Activated T-cell treated with anti-CD3 and anti-CD28 coated beads for 24 hours (primary cell): Measurements from ENCODE around the gene TRIM54.
"Not testable (repeated sequence)": the region's sequence is repeated elsewhere in the genome, so short reads cannot be mapped to it uniquely, and the experiment has no call there.

Experiments
- DNase-seq: peaks from one replicate; pipeline ENCODE4 v3.0.0-alpha.2; 2020; ENCODE audit warnings: low read depth

The TRIM54 gene

DNA sequence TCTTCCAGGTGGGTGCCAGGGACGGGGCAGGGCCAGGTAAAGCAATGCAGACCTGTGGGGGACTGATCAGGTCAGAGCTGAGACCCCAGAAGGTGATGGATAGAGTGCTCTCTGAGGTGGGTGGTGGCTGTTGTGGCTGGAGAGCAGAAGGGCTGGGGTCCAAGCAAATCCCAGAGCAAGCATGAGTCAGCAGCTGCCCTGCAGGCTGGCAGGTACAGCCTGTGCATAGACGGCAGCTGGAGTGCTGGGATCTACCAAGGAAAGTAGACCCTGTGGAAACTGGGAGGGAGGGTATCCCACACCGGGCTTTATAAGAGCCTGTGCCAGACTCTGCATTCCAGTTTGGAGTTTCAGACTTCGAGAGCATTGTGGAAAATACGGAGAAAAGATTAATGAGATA lies 663 bp downstream of the TRIM54 start:
- DNase-seq = no peak

DNA sequence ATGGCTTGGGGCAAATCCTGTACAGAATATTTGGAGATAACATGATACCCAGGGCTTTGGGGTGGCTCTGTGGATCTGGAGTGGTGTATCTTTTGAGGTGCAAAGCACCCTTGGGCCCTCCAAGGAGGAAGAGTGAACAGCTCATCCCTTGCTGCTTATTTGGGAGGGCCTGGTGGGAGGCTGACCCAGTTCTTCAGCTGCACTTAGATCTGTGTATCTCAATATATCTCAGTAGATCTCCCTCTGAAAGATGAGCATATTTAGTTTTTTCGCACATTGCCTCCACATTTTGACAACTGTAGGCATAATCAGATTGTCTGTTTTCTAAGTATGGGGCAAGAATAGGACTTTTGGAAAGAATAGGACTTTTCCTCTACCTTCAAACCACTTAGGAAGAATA lies 2.8 kb downstream of the TRIM54 start:
- DNase-seq = no peak

DNA sequence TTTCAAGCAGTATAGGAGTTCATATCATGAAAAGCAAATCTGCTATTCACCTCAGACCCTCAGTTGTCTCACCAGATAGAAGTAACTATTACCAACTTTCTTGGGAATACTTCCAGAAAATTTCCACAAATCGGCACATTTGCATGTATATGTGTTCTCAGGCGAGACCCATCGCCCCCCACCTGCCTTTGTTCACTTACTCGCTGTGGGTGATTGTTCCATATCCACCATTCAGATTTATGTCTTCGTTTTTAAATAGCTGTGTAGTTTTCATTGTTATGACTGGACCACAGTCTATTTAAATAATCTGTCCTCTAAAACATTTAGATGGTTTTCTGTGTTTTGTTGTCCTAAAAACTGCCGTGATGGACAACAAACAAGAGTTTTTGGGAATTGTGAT lies 3.3 kb downstream of the TRIM54 start:
- DNase-seq = no peak

DNA sequence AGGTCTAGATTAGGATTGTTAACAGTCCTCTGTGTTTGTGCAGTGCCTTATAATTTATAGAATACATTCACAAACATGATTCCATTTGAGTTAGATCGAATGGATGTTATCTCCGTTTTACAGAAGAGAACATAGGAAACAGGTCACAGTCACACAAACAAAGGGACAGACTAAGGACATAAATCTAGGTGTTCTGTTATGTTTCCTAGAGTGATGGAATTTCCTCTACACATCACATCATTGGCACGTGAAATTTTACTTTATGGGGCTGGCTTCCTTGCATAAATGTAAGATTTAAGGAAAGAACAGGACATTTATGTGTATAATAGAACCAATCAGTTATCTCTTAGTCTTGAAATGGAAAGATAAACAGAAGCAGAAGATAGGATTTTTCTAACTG lies 6.4 kb downstream of the TRIM54 start:
- no peak for DNase-seq

DNA sequence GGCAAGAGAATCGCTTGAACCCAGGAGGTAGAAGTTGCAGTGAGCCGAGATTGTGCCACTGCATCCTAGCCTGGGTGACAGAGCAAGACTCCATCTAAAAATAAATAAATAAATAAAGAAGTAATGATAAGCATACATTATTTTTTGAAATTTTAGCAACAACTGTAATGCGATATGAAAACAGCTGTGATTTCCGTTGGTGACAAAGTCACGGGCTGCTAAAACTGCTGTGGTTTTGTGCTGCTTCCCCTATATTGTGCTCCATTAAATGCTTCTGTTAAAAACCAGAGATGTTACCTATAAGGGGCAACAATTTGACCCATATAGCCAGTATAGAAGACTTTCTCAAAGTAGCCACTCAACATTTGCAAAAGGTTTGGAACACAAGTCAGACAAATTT lies 8.3 kb downstream of the TRIM54 start:
- no peak for DNase-seq

DNA sequence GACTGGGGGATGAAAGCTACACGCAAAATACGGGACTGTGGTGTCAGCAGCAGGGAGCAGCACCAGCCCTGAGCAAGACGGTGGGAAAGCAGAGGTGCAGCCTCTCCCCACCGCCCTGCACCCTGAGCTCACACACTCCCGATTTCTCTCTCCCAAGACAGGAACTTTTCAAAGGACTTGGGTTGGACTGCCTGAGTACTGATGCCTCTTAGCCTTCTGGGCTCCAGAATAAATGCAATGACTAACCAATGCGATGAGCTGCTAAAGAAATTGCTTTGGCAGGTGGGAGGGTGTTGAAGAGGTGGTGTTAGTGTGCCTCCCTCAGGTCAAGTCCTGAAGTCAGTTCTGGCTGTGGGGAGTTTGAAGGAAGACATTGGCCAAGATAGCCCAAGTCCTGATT lies 9.6 kb downstream of the TRIM54 start:
- DNase-seq = no peak

DNA sequence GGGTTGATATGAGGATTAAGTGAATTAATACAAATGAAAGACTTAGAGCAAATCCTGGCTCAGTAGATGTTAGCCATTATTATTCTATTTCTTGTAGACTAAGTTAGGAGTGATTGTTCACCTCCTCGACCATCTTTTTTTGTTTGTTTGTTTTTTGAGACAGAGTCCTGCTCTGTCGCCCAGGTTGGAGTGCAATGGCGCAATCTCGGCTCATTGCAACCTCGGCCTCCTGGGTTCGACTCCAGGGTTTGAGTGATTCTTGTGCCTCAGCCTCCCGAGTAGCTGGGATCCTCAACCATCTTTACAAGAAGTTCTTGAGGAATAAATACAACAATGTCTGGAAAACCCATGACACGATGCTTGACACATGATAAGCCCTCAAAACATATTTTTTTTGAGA lies 12.7 kb downstream of the TRIM54 start:
- no peak for DNase-seq

DNA sequence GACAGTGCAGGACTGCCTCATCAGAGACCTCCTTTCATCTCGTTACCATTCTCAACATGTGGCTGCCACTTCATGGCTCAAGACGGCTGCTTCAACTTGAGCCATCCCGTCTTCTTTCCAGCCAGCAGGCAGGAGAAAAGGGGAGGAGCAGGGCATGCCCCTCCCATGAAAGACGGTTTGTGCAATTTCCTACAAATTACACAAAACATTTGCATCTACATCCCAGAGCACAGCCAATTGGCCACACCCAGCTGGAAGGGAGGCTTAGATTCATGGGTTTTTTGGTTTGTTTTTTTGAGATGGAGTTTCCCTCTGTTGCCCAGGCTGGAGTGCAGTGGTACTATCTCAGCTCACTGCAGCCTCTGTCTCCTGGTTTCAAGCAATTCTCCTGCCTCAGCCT lies 14.3 kb downstream of the TRIM54 start:
- no peak for DNase-seq

DNA sequence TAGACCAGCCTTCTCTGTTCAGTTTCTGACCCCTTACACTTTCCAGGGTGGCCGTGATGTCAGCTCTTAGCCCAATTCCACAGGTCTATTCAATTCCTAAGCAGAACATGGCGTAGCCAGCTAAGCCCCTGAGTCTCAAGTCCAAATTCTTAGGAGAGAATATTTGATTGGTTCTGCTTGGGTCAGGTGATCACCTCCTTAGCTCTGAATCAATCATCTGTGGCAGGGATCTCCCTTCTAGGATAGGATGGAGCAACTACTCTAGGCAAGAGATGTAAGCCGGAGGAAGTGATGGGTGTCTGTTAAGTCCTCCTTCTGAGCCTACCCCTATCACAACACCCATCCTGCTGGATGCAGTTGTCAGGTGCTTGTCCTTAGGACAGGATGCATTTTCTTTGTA lies 15.0 kb downstream of the TRIM54 start:
- no peak for DNase-seq

DNA sequence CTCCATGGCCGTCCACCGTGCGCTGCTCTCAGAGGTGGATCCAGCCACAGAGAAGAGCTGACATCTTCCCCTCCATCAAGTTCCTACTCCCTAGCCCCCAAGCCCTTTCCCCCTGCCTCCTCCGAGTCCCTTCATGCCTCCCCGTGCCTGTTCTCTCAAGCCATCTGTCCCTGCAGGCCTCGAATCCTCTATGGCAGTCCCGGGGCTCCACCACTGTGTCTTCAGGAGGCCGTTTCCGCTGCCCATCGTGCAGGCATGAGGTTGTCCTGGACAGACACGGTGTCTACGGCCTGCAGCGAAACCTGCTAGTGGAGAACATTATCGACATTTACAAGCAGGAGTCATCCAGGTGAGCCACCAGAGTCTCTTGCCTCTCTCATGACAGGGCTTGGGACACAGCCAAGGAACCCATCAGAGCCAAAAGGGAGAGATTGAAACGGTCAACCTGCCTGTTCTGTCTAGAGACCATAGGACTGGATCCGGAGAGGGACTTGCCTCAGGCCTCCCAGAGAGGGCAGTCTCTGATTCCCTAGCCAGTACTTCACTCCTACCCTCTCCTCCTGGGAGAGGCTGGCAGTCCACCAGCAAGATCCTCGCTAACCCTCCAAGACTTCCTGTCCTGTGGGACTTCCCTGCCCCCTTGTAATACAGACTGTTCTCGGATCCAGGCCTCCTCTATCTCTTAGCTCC lies 16.3 kb downstream of the TRIM54 start:
- DNase-seq = no peak

DNA sequence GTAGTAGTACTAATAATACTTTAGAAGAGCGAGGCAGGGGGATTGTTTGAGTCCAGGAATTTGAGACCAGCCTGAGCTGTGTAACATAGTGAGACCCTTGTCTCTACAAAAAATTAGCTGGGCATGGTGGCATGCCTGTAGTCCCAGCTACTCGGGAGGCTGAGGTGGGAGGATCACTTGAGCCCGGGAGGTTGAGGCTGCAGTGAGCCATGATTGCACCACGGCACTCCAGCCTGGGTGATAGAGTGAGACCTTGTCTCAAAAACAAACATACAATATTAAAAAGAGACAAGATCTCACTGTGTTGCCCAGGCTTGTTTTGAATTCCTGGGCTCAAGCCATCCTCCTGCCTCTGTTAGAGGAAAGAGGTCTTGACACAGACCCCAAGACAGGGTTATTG lies 18.4 kb downstream of the TRIM54 start:
- DNase-seq = not testable (repeated sequence)

DNA sequence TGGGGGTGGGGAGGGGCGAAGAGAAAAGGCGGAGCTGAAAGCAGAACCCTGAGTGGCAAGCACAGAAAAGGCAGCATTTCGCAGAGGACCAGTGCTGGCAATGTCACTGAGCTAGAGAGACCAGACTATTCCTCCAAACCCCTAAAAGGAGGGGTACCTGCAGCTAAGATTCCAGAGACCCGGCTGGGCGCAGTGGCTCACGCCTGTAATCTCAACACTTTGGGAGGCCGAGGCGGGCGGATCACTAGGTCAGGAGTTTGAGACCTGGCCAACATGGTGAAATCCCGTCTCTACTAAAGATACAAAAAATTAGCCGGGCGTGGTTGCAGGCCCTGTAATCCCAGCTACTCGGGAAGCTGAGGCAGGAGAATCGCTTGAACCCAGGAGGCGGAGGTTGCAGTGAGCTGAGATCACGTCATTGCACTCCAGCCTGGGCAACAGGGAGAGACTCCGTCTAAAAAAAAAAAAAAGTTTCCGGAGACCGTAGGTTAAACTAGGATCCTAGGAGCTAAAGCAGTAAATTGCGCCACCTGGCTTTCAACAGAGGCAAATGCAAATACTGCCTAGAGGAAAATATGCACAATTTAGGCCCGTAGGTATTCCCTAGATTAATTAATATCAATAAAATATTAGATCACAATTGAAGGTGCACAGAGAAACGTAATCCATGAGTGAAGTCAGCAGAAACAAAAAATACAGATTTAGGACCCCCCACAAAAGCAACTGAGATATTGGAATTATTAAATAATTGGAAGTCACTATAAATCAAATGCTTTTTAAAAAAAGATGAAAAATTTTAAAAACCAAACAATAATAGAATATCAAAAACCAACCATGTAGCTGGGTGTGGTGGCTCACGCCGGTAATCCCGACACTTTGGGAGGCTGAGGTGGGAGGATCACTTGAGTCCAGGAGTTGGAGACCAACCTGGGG lies 21.1 kb downstream of the TRIM54 start:
- DNase-seq = peak; percentile 35

DNA sequence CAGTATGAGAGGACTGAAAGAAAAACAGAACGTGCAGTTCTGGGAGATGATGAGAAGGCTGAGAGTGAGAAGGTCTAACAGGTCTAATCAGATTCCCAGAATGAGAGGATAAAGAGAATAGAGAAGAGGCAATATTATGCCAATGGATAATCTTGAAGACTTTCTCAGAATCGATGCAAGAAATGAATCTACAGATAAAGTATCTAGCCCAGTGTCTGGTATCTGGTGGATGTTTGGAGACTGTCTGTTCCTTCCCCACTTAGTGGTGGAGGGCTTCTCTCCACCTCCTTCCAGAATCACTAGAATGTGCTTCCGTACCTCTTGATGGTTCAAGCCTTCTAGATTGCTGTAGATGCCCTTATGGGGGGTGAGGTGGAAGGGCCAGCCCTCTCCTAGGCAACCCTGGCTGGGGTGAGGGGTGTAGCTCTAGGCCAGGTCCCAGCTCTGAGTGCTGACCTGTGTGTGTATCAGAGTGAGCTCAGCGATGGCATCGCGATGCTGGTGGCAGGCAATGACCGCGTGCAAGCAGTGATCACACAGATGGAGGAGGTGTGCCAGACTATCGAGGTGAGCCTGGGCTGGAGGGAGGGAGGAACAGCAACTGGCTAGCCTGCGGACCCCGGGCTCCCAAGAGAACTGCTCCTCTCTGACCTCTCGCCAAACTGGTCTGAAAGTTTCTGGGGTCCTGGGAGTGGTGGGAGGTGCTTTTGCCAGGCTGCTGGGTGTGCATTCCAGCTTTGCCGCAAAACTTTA lies 22.4 kb downstream of the TRIM54 start:
- DNase-seq = no peak

DNA sequence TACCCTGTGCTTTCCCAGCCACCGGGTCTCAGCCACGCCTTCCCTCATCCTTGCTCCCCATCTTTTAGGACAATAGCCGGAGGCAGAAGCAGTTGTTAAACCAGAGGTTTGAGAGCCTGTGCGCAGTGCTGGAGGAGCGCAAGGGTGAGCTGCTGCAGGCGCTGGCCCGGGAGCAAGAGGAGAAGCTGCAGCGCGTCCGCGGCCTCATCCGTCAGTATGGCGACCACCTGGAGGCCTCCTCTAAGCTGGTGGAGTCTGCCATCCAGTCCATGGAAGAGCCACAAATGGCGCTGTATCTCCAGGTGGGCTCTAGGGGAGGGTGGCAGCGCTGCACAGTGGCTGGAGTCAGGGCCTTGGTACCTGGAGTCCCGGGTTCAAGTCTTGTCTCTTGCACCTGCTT lies 23.3 kb downstream of the TRIM54 start:
- no peak for DNase-seq

DNA sequence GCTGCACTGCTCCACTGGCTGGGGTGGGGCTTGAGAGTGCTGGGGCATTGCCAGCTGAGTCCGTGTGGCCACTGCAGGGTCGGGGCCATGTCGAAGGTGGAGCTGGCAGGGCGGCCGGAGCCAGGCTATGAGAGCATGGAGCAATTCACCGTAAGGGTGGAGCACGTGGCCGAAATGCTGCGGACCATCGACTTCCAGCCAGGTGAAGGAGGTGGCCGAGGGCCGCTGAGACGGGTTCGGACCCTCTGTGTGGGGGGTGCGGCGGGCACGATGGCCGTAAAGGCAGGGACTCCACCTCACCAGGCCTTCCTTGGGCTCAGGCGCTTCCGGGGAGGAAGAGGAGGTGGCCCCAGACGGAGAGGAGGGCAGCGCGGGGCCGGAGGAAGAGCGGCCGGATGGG lies 23.9 kb downstream of the TRIM54 start:
- DNase-seq = no peak

DNA sequence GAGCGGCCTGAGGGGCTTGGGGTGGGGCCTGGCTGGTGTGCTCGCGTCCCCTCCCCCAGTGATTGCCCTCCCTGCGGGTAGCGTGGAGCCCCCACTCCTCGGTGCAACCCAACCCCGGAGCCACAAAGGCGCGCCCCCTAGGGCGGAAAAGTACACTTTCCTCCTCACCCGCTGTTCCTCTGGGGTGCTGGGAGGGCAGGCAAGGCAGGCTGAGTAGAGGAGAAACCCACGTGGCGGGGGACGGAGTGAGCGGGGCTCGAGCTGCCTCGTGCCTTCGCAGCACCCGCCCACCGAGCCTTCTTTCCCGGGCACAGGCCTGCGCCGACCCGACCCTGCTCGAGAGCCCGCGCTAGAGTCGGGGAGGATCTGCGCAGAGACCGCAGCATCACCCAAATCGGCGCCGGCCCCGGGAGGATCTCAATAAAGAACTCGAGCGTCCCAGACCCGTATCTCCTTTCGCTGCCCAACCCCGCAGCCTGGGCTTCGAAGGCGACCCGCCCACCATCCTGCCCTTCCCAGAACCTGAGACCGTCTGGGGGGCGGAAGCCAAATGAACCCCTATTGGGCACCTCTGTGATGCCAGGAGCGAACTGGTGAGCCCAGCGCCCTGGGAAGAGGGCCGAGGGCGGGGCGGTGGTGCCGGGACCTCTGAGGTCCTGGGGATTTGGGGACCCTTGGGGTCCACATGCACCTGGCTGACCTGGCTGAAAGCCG lies 24.5 kb downstream of the TRIM54 start:
- peak; percentile 15 for DNase-seq

DNA sequence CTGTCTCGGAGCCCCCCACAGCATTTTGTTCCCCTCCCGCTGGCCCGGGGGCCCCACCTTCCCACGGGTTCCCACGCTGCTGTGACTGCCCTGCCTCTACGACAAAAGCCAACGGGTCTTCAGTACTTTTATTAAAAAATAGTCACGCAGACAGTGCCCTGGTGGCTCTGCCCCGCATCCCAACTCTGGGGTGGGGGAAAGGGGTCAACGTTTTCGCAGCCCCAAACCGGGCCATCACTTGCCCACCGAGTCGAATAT lies 25.0 kb downstream of the TRIM54 start:
- no peak for DNase-seq

DNA sequence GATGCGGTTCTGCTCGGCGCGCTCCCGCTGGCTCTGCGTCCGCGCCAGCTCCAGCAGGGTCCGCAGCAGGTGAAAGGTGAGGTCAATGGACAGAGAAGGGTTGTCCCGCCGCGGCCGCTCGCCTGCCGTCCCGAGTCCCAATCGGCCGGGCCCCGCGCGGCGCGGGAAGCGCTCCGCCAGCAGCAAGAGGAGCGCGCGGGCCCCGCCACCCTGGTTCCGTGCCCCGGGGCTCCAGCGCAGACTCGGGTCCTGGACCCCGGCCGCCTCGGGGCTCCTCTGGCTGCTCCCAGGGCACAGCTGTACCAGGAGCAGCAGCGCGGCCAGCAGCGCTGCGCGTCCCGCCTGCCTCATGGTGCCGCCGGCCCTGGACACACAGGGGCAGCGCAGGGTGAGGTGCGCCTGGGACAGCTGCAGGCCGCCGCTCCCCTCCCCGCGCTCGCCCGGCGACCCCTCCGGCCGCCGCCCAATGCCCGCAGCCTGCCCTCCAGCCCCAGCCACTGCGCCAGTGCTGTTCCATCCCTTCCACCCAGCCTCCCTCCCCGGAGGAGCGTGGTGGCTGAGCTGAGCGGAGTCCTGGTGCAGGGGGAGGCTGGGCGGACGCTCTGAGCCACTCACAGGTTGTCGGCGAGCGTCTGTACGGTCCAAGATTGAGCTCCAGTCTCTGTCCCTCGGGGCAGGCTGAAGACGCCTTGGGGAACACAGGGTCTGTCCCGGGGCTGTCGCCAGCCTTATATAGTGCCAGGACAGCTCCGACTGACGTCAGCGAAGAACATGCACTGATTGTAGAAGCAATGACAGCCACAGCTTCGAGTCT lies 25.5 kb downstream of the TRIM54 start:
- no peak for DNase-seq

DNA sequence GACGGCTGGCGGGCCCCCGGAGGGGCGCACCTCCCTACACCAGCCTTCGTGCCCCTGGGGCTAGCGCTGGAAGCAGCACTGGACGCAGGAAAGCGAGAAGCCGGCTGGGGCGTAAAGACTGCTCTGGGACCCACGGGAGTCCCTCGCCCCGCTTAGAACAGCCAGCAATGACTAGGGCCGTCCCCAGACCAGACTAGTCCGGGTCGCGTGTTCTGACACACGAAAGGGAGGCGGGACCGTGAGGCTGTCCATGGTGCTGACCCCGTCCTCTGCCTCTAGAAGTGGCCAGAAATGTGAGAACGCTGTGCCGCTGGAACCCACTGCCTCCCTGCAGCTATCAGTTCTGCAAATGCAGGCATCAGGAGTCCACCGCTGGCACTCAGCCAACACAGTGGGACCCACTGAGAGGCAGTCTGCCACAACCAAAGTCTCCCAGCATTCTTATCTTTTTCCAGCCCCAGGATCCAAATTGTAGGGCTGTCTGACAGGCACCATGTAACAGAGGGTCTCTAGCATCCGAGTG lies 26.2 kb downstream of the TRIM54 start, which contains the start of gene UCN:
Gene UCN (minus strand): TSS at position 87 of the 523 bp plus-strand sequence. CDS start 550 bp downstream, outside the sequence.
- DNase-seq = no peak

DNA sequence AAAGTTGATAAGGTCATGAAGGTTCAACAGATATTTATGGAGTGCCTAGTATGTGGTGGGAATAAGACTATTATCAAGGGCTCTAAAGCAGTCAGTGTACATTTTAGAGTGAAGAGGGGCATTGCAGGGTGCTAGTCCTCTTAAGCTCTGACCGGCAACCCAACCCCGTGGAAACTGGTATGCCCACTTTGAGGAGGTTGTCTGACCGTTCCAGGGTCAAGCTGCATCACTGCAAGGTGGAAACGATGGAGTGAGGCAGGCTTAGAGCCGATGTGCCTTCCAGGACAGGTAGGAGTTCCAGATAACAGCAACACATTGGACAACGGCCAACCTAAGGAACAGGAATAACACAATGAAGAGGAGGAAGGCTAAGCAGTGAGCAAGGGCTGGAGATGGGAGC lies 27.4 kb downstream of the TRIM54 start:
- DNase-seq = no peak

DNA sequence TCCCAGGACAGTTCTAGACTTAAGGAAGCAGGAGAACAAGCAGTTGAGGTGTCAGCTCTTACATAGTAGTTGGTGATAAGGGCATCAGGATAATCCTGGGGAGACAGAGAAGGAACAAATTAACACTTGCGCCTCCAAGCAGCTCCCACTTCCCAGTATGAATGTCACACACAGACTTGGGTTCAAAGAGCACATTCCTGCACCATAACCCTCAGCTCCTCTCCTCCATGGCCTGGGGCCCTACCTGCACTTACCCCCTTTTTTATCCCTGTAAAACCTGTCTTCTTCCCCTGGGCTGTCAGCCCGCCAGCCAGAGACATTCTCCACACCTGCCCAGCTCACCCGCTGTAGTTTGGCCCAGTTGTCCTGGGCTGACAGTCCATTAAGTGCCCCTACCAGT lies 29.9 kb downstream of the TRIM54 start:
- DNase-seq = no peak
